ENCODE data around the gene NOTCH2. TPM values are rescaled to one million over a fixed set of nuclear protein-coding genes. Genes with fewer than 3 reads are reported as not detected.

The NOTCH2 gene
- total and polyA plus RNA-seq, 4 donors = 8.7 to 55.3 (median 27.4) TPM

DNA sequence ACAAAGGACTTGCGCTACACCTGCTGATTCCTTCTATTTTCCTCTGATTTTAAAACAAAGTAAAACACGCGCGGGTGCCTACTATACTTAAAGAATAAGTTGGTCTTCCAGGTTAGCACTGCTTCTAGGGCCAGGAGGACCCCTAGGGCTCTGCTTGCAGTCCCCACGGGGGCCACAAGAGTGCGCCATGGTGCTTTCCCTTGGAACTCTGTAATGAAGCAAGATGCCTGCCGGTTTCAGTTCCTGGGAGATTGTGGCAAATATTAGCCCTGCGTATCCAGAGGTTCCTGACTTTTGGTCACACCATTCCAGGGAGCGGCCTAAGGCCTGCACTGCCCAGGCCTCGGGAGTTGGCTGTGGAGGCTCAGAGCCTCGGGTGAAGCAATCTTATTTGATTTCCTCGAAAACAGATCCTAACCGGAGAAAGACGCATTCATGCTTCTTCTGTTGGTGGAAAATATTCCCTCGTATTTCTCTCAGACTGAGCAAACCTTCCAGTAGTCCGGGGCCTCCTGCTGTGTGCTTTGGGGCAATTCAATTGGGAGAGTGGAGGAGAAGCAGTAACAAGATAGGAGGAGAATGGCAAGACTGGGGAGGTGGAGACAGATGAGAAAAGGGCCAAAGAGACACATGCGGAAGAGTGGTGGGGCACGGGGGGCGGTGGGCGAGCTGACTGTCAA, 198.4 kb downstream of the NOTCH2 start:
- H3K4me3 ChIP-seq (ENCODE audit: low read depth in 1 of 3, low read length in 3 of 3) = no peak overlapping the region
- DNase-seq (ENCODE audit: low spot score) = peak; percentile 93
- no peak overlapping the region for H3K9ac ChIP-seq (ENCODE audit: low read depth in 1 of 2, low read length in 2 of 2)
- no peaks in the 10 kb centered on the region for H3K9me3 ChIP-seq (ENCODE audit: control insufficient read depth in 4 of 4, low read length in 3 of 4)
- H3K27ac ChIP-seq (ENCODE audit: low read depth in 1 of 2, low read length in 2 of 2) = no peak overlapping the region
- no peaks in the 10 kb centered on the region for H3K27me3 ChIP-seq (ENCODE audit: control insufficient read depth in 4 of 4, insufficient read depth in 4 of 4, low read length in 3 of 4)
- peaks cover 0 to 5% (median 3%) of the 10 kb centered on the region in 4 donors for H3K4me1 ChIP-seq (ENCODE audit: control insufficient read depth in 4 of 4, insufficient read depth in 4 of 4, low read length in 3 of 4)
- TF ChIP-seq HNF4A (conservative IDR thresholded peaks at IDR 0.05) (peak in 1 of 2 donors; percentile 31), SP1 (IDR thresholded peaks at IDR 0.05) (peak; percentile 12), RAD21 (IDR thresholded peaks at IDR 0.05) (peak; percentile 90 to 96), FOXA1 (IDR thresholded peaks at IDR 0.05) (no peak), NR2F2 (IDR thresholded peaks at IDR 0.05) (no peak), YY1 (IDR thresholded peaks at IDR 0.05) (peak; percentile 39), JUND (IDR thresholded peaks at IDR 0.05) (no peak), EGR1 (IDR thresholded peaks at IDR 0.05; ENCODE audit: low read depth in 2 of 2) (no peak), TAF1 (conservative IDR thresholded peaks at IDR 0.05) (no peak), ATF3 (IDR thresholded peaks at IDR 0.05) (no peak), FOXA2 (IDR thresholded peaks at IDR 0.05) (no peak), RXRA (IDR thresholded peaks at IDR 0.05) (no peak)
- TF ChIP-seq, protein P1, sequence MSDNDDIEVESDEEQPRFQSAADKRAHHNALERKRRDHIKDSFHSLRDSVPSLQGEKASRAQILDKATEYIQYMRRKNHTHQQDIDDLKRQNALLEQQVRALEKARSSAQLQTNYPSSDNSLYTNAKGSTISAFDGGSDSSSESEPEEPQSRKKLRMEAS (IDR thresholded peaks at IDR 0.05) = no peak
- TF ChIP-seq, protein P2, sequence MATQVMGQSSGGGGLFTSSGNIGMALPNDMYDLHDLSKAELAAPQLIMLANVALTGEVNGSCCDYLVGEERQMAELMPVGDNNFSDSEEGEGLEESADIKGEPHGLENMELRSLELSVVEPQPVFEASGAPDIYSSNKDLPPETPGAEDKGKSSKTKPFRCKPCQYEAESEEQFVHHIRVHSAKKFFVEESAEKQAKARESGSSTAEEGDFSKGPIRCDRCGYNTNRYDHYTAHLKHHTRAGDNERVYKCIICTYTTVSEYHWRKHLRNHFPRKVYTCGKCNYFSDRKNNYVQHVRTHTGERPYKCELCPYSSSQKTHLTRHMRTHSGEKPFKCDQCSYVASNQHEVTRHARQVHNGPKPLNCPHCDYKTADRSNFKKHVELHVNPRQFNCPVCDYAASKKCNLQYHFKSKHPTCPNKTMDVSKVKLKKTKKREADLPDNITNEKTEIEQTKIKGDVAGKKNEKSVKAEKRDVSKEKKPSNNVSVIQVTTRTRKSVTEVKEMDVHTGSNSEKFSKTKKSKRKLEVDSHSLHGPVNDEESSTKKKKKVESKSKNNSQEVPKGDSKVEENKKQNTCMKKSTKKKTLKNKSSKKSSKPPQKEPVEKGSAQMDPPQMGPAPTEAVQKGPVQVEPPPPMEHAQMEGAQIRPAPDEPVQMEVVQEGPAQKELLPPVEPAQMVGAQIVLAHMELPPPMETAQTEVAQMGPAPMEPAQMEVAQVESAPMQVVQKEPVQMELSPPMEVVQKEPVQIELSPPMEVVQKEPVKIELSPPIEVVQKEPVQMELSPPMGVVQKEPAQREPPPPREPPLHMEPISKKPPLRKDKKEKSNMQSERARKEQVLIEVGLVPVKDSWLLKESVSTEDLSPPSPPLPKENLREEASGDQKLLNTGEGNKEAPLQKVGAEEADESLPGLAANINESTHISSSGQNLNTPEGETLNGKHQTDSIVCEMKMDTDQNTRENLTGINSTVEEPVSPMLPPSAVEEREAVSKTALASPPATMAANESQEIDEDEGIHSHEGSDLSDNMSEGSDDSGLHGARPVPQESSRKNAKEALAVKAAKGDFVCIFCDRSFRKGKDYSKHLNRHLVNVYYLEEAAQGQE (IDR thresholded peaks at IDR 0.05) = no peak
- TF ChIP-seq, protein P3, sequence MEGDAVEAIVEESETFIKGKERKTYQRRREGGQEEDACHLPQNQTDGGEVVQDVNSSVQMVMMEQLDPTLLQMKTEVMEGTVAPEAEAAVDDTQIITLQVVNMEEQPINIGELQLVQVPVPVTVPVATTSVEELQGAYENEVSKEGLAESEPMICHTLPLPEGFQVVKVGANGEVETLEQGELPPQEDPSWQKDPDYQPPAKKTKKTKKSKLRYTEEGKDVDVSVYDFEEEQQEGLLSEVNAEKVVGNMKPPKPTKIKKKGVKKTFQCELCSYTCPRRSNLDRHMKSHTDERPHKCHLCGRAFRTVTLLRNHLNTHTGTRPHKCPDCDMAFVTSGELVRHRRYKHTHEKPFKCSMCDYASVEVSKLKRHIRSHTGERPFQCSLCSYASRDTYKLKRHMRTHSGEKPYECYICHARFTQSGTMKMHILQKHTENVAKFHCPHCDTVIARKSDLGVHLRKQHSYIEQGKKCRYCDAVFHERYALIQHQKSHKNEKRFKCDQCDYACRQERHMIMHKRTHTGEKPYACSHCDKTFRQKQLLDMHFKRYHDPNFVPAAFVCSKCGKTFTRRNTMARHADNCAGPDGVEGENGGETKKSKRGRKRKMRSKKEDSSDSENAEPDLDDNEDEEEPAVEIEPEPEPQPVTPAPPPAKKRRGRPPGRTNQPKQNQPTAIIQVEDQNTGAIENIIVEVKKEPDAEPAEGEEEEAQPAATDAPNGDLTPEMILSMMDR (IDR thresholded peaks at IDR 0.05; ENCODE audit: low read depth, low read length, missing input control) = peak; percentile 88
- H3K36me3 ChIP-seq (ENCODE audit: control insufficient read depth in 4 of 4, insufficient read depth in 3 of 4, low read depth in 1 of 4, low read length in 3 of 4) = no peaks in the 10 kb centered on the region
- WGBS = 43% methylated on average over 20 of the region's 20 CpGs

DNA sequence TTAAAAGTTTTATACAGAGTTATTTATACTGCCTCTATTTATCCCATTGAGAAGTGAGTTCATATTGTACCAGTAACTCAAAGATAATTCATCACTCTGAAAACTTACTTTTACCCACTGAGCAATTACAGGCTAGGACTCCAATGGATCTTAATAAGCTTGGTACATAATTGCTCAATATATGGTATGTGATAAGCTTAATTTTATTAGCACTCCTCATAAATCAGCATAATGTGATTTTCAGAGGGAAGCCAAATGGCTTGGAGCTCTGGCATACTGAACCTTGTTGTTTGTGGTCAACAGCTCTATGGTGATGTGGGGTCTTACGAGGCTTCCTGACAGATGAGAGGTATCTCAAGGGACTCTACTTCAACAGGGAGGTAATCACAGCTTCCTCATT, 199.5 kb downstream of the NOTCH2 start:
- 86% methylated on average over 1 of the region's 1 CpG for WGBS
- H3K4me1 ChIP-seq (ENCODE audit: control insufficient read depth in 4 of 4, insufficient read depth in 4 of 4, low read length in 3 of 4) = peaks cover 0 to 5% (median 3%) of the 10 kb centered on the region in 4 donors
- DNase-seq (ENCODE audit: low spot score) = no peak
- H3K9ac ChIP-seq (ENCODE audit: low read depth in 1 of 2, low read length in 2 of 2) = no peak overlapping the region
- no peaks in the 10 kb centered on the region for H3K9me3 ChIP-seq (ENCODE audit: control insufficient read depth in 4 of 4, low read length in 3 of 4)
- no peaks in the 10 kb centered on the region for H3K36me3 ChIP-seq (ENCODE audit: control insufficient read depth in 4 of 4, insufficient read depth in 3 of 4, low read depth in 1 of 4, low read length in 3 of 4)
- H3K4me3 ChIP-seq (ENCODE audit: low read depth in 1 of 3, low read length in 3 of 3) = no peak overlapping the region
- H3K27ac ChIP-seq (ENCODE audit: low read depth in 1 of 2, low read length in 2 of 2) = no peak overlapping the region
- no peaks in the 10 kb centered on the region for H3K27me3 ChIP-seq (ENCODE audit: control insufficient read depth in 4 of 4, insufficient read depth in 4 of 4, low read length in 3 of 4)
- TF ChIP-seq, protein P3 (IDR thresholded peaks at IDR 0.05; ENCODE audit: low read depth, low read length, missing input control) = no peak
- TF ChIP-seq, protein P1 (IDR thresholded peaks at IDR 0.05) = no peak
- TF ChIP-seq NR2F2 (IDR thresholded peaks at IDR 0.05) = no peak
- TF ChIP-seq HNF4G (IDR thresholded peaks at IDR 0.05) = no peak
- TF ChIP-seq EGR1 (IDR thresholded peaks at IDR 0.05; ENCODE audit: low read depth in 2 of 2) = no peak
- no peak for TF ChIP-seq FOXA2 (IDR thresholded peaks at IDR 0.05)
- TF ChIP-seq SP1 (IDR thresholded peaks at IDR 0.05) = no peak
- TF ChIP-seq GABPA (IDR thresholded peaks at IDR 0.05 in 1 of 2, conservative IDR thresholded peaks at IDR 0.05 in 1 of 2) = no peak
- TF ChIP-seq, protein P2 (IDR thresholded peaks at IDR 0.05) = no peak
- no peak for TF ChIP-seq RXRA (IDR thresholded peaks at IDR 0.05)
